ENCODE data around the gene ABCC8.

ABCC8 gene
- long read RNA-seq, donor 1: 0 reads
- long read RNA-seq, donor 2: 0 reads
- long read RNA-seq, donor 3: 0 reads
- long read RNA-seq, donor 4: 0 reads
- long read RNA-seq, donor 5: 0 reads
- long read RNA-seq, donor 6: 0 reads
- long read RNA-seq, donor 7: 0 reads
- long read RNA-seq, donor 8: 0 reads

GRCh38 chr11:17476317-17477083, at the start of gene ABCC8:
ABCC8 (minus strand) TSS chr11:17476845; CDS start chr11:17476776, 69 bp downstream.
- DNase-seq: peak; percentile 78

- no peak for DNase-seq
Observed at GRCh38 chr11:17526326-17526725, 49.7 kb upstream of the ABCC8 start.

- DNase-seq: no peak
Observed at GRCh38 chr11:17525570-17525969, 48.9 kb upstream of the ABCC8 start.

GRCh38 chr11:17524221-17524620, 47.6 kb upstream of the ABCC8 start:
- no peak for DNase-seq

- no peak for DNase-seq
Observed at GRCh38 chr11:17522655-17523054, 46.0 kb upstream of the ABCC8 start.

- DNase-seq: no peak
Observed at GRCh38 chr11:17521106-17521900, 44.7 kb upstream of the ABCC8 start.

- no peak for DNase-seq
Observed at GRCh38 chr11:17519061-17519885, 42.6 kb upstream of the ABCC8 start.

GRCh38 chr11:17518366-17518765, 41.7 kb upstream of the ABCC8 start:
- DNase-seq: no peak

GRCh38 chr11:17517186-17517585, 40.5 kb upstream of the ABCC8 start:
- DNase-seq: no peak

GRCh38 chr11:17516551-17517150, 40.0 kb upstream of the ABCC8 start:
- no peak for DNase-seq

GRCh38 chr11:17515443-17516176, 39.0 kb upstream of the ABCC8 start:
- no peak for DNase-seq

- DNase-seq: no peak
Observed at GRCh38 chr11:17514476-17514875, 37.8 kb upstream of the ABCC8 start.

GRCh38 chr11:17513853-17514252, 37.2 kb upstream of the ABCC8 start:
- DNase-seq: no peak

GRCh38 chr11:17512101-17512500, 35.5 kb upstream of the ABCC8 start:
- DNase-seq: no peak

- DNase-seq: no peak
Observed at GRCh38 chr11:17511571-17511970, 34.9 kb upstream of the ABCC8 start.

GRCh38 chr11:17510507-17511206, 34.0 kb upstream of the ABCC8 start:
- no peak for DNase-seq

- DNase-seq: no peak
Observed at GRCh38 chr11:17508791-17509190, 32.1 kb upstream of the ABCC8 start.

GRCh38 chr11:17508306-17508705, 31.7 kb upstream of the ABCC8 start:
- no peak for DNase-seq

- DNase-seq: no peak
Observed at GRCh38 chr11:17507773-17508172, 31.1 kb upstream of the ABCC8 start.

GRCh38 chr11:17506942-17507341, 30.3 kb upstream of the ABCC8 start:
- no peak for DNase-seq

GRCh38 chr11:17506314-17506713, 29.7 kb upstream of the ABCC8 start:
- no peak for DNase-seq

Data from right kidney (tissue), 9 donors.